NK-92 (cell line): ENCODE results near the gene IPO7.
"Not testable (repeated sequence)": the region's sequence is repeated elsewhere in the genome, so short reads cannot be mapped to it uniquely, and the experiment has no call there.

Source experiments
- DNase-seq: peaks from one replicate; lab custom pipeline; 2025; ENCODE audit not compliant: unreplicated experiment; lab: John Stamatoyannopoulos, UW

Gene IPO7

DNA sequence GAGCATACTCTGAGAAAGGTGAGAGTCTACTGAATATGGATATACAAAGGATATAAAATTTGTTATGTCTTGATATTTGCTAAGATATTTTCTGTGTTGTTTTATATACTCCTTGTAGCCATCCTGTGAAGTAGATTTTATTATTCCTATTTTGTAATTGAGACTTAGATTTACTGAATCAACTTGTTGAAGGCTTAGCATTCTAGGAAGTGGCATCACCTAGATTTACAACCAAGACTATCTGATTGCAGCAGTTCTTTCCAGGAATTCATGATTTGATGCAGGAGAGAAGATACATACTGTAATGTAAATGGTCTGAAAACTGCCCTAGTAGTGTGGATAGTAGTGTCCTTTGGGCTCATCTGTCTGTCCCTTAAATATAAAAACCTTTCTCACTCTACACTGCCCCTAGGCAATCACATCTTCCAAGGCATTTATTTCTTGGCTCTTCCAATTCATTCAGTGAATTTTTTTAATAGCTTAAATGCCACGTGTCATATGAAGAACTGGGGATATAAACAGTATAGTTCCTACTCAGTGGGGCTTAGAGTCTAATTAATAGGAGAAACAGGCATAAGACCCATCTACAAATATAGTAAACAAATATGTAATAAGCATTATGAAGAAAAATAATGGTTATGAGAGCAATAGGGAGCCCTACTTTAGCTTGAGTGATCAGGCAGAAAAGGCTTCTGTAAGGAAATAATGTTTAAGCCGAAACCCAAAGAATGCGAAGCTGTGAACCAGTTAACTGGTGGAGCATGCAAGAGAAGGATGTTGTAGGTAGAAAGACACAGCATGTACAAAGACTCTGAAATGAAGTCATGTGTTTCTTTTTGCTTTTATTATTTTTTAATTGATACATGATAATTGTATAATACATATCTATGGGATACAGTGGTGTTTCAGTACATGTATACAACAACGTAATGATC lies 13.6 kb downstream of the IPO7 start:
- no peak for DNase-seq

DNA sequence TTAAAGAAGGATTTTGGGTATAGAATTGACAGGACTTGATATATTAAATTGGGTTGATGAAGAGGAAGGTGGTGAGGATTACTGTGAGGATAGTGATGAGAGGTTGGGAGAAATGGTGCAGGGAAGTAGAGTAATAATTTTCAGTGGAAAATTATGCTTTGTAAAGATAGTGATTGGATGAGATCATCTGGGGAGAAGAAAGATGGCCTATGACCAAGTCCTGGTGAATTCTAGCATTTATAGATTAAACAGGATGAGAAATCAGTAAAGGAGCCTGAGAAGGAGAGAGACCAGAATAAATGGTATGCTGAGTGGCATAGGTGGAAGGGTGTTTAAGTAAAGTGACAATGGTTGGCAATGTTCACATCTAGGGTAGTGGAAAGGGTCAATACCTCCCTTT lies 15.0 kb downstream of the IPO7 start:
- DNase-seq, result no peak

DNA sequence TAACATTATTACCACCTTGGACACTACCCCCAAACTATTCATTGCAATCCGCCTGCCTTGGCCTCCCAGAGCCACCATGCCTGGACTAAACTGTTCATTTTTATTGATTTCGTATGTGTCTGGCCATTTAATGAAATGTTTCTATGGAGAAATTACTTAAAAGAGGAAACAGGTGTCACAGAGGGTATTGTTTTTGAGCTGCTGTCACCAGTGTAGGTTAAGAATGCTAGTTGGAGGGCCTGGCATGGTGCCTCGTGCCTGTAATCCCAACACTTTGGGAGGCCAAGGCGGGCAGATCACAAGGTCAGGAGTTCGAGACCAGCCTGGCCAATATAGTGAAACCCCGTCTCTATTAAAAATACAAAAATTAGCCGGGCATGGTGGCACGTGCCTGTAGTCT lies 17.4 kb downstream of the IPO7 start:
- DNase-seq, result not testable (repeated sequence)

DNA sequence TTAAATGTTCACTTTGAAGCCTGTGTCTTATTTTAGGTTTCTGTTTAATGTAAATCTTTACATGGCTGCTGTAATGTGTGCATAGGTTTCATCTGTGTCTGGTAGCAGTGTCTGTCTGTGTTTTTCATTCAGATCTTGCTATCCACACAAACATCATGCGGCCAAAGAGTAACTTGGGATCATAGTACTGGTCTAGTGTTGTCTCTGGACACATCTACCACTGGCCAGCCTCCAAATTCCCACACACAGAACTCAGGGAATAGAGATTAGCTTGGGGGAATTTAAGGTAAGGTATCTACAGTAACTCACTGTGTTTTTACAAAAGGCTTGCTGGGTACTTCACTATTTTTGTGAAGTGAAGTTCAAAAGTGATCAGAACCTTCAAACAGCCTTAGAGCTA lies 44.3 kb downstream of the IPO7 start:
- DNase-seq, result no peak

DNA sequence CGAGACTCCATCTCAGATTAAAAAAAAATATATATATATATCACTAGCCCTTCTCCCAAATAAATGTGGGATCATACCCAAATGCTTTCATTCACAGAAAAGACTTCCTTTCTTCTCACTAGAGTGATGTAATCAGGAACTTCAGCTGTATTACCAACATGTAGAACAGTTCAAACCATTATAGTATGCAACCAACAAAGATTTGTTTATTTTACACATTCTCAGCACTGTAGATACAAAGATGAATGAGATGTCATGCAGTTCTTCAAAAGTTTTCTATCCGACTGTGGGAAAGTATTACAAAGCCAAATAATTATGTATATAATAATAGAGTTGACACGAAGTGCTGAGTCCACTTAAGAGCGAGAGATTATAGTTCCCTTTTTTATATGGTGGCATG lies 54.2 kb downstream of the IPO7 start:
- DNase-seq, result no peak

DNA sequence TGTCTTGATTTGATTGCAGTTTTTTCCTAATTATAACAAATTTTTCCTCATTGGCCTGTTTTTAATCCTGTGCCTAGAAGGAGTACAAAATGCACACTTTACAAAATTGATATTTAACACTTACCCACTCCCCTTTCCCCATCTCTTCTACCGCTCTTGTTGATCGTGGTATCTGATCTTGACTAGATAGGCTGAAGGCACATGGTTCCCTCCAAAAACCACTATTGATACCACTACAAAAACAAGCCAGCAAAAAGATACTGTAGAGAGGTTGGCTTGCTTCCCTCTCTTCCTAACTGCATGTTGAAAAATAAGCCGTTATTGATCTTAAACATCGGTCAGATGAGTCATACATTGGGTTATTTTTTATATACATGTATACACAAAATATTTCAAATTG lies 61.8 kb downstream of the IPO7 start:
- DNase-seq, result no peak

DNA sequence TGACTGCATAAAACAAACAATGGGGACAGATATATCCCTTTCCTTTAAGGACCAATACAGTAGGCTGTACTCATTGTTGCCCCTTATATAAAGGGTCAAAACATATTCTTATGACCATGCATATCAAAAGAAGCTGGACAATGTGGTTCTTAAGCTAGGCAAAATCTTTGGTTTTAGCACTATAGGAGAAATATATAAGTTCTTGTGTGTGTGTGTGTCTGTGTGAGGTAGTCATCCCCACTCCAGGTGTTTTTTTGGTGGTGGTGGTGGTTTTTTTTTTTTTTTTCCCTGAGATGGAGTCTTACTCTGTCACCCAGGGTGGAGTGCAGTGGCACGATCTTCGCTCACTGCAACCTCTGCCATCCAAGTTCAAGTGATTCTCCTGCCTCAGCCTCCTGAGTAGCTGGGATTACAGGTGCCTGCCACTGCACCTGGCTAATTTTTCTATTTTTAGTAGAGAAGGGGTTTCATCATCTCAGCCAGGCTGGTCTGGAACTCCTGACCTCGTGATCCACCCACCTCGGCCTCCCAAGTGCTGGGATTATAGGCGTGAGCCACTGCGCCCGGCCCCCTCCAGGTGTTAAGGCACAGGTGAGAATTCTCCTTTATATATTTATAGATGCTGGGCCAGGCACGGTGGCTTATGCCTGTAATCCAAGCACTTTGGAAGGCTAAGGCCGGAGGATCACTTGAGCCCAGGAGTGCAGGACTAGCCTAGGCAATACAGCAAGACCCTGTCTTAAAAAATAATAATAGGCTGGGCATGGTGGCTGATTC lies 64.3 kb downstream of the IPO7 start:
- no peak for DNase-seq

DNA sequence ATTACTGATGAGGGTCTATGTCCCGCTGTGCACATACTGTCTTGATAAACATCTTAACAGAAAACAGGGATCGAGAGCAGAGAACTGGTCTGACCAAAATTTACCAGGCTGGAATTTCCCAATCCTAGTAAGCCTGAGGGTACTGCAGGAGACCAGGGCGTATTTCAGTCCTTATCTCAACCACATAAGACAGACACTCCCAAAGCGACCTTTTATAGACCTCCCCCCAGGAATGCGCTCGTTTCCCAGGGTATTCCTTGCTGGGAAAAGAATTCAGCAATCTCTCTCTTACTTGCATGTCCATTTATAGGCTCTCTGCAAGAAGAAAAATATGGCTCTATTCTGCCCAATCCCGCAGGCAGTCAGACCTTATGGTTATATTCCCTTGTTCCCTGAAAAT lies 67.6 kb downstream of the IPO7 start:
- DNase-seq, result not testable (repeated sequence)

DNA sequence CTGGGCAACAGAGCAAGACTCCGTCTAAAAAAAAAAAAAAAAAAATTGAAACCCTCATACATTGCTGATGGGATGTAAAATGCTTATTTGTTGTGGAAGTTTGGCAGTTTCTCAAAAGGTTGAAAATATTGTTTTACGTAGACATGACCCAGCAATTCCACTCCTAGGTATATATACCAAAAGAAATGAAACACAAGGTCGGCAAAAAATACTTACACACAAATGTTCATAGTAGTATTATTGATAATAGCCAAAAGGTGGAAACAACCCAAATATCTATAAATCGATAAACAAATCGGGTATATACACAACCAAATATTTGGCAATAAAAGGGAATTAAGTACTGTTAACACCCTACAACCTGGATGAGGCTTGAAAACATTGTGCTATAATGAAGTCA lies 71.3 kb downstream of the IPO7 start:
- DNase-seq, result no peak

DNA sequence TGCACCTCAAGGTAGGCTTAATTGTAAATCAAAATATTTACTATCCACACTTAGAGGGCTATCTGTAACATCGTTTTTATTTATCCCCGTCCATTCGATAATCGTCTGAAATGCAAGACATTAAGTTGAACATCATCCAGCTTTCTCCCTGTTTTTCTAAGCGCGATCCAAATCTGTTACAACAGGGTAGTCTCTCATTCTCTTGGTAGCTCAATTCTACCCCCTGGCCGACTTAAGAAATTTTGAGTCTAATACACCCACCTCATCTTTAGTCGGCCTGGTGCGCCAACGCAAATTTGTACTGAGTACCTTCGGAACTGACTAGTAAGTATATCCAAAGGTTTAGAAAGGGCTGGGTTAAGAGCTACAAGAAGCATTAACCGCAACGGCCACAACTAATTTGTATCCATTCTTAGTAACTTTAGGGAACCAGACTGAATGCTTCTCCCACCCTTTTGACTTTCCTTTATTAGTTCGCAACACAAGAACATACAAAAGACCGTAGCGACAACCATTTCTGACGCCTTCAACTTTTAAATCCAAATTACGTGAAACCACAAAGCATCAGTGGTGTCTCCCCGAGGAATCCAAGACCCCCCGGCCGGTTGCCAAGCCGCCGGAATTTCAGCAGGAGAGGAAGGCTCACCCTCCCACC lies 75.3 kb downstream of the IPO7 start:
- no peak for DNase-seq

DNA sequence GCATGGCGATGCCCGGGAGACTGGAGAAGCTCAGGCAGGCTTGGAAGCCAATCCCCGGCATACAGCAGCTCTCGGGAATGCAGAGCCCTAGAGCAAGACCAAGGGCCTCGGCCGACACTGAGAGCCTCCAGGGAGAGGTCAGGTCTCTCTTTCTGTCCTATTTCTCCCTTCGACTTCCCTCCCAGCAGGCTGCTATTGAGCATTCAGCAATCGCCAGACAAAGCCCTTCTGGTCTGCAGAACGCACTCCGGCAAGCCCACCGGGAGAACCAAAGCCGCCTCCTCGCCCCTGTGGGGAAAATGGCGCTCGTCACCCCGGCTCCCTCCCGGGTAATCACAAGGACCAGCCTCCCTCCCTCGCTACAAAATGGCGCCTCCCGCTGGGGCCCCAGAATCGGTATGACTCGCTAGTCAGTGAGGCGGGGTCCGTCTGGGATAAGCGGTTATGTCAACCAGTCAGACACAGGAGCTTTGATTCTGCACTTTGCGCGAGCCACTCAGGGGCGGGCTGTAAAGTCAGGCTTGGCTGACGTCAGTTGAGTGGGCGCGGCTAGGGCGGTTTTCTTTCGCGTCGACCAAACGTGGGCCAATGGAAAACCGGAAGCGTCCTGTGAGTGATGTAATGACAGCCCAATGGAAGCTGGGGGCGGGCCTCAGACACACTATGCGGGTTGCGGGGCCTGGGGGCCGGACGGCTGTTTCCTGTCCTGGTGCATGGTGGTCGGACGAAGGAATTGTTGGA lies 76.0 kb downstream of the IPO7 start, which contains the start of gene ZNF143:
ZNF143 (plus strand) TSS at position 691 of the 741 bp plus-strand sequence. CDS start 10,297 bp downstream, outside the sequence.
- DNase-seq, result peak; percentile 98

DNA sequence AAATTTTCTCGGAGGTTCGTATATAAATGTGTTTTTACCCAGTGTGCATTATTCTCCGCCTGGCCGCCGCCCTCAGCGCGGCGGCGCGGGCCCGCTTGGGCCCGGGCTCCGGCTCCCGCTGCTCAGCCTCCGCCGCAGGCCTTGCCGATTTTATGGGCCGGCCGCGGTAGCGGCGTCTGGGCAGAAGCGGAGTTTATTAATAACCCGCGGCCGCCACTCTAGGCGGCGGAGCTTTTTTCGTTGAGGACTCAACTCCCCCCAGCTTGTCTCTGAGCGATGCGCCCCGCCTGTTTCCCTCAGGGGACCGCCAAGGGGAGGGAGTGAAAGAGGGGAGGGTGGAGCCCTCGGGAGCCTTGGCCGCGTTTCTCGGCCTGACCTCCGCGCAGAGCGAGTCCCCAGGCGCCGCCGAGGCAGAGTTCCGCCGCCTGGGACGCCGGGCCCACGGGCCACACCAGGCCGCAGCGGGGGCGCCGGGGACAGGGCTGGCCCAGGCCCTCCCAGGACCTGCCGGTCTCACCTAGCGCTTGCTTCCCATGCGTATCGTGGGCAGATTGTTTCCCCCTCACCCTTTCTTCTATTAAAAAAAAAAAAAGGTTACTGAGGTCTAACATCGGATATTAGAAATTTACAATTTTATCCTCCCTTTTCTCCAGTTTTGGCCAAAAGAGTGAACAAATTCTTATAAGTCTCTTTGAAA lies 76.8 kb downstream of the IPO7 start:
- no peak for DNase-seq

DNA sequence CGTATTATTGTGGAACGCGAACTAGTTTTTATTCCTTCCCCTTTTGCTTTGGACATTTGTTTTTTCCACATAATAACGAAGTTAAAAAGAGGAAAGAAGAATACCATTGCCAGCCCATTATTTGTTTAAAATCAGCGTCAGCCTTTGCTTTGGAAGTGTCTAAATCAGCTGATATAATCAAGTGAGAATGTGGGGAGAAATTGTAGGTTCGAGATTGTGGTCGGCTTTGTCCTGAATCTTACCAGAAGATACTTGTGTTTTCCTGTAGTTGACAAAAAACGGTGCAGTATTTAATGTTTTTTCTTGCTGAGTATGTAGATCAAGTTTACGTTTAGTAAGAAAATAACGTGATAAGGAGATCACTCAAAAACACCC lies 77.3 kb downstream of the IPO7 start:
- no peak for DNase-seq

DNA sequence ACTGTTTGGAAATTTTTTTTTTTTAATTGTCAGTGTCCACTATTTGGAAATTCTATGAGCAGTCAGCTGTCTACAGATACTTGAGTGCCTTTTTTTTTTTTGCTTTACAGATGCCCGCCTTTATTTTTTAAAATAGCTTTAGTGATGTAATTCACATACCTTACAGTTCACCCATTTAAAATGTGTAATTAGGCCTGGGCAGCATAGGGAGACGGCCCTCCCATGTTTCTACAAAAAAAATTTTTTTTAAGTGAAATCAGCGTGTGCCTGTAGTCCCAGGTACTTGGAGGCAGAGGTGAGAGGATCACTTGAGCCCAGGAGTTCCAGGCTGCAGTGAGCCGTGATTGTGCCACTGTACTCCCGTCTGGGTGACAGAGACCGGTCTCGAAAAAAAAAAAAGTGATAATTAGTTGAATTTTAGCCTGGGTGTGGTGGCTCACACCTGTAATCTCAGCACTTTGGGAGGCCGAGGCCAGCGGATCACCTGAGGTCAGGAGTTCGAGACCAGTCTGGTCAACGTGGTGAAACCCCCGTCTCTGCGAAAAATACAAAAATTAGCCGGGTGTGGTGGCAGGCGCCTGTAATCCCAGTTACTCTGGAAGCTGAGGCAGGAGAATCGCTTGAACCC lies 77.8 kb downstream of the IPO7 start:
- DNase-seq, result no peak

DNA sequence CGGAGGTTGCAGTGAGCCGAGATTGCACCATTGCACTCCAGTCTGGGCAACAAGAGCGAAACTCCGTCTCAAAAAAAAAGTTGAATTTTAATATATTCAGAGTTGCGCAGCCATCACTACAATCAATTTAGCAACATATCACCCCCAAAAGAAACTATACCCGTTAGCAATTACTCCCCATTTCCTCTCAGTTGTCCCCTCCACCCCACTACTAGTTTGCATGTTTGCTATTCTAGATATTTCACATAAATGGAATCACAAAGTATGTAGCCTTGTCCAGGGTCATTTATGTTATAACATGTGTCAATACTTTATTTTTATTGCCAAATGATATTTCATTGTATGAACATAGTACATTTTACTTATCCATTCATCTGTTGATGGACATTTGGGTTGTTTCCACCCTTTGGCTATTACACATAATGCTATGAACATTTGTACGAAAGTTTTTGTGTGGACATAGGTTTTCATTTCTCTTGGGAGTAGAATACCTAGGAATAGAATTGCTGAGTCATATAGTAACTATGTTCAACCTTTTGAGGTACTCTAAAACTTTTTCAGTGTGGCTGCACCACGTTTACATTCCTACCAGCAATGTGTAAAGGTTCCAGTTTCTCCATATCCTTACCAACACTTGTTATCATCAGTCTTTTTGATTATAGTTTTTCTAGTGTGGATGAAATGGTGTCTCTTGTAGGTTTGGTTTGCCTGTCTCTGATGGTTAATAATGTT lies 78.5 kb downstream of the IPO7 start:
- DNase-seq, result no peak

DNA sequence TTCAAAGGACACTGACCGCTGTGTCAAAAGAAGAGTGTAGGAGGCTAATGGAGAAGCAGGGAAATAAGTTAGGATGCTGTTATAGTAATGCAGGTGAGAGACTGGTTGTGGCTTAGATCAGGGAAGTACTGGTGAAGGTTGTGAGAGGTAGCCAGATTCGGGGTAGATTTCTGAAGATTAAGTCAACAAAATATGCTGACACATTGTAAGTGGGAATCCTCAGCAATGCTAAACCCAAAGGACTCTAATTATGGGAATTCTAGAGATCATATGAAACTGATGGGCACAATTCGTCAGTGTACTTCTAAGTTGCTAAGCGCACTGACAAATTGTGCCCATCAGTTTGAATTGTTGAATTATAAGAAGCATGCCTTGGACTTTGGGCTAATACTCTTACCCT lies 86.3 kb downstream of the IPO7 start:
- no peak for DNase-seq

DNA sequence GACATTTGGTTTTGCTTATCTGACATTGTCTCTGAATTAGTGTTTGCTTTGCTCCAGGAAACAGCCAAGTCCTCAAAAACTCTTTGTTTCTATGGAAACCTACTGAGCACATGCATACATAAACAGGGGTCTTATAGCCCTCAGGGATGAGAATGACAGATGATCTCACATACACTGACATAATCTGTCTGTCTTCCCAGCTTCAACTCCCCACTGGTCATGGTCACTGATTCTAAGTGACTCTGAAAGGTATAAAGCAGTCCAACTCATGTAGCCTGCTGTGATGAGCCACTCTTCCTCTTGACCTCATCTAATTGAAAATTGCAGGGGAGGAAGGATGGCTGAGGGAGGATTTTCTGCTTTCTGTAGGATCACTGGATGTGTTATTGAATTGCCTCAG lies 89.0 kb downstream of the IPO7 start:
- no peak for DNase-seq

DNA sequence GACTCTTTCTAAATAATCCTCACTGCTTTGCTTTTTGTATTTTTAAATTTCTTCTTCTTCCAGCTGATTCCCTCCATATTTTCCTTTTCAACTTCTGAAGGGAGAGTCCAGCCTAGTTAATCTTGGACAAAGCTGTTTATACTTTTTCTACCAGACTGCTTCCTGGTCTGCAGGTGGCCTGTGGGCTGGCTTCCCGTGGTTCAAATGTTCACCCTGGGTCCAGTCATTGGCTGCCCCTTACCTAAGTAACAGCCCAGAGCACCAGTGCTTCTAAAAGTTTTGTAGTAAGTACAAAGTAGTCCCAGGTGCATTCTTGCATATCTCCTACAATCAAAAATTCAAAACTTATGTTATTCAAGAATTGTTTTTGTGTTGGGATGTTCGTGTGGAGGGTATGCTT lies 95.4 kb downstream of the IPO7 start:
- no peak for DNase-seq

DNA sequence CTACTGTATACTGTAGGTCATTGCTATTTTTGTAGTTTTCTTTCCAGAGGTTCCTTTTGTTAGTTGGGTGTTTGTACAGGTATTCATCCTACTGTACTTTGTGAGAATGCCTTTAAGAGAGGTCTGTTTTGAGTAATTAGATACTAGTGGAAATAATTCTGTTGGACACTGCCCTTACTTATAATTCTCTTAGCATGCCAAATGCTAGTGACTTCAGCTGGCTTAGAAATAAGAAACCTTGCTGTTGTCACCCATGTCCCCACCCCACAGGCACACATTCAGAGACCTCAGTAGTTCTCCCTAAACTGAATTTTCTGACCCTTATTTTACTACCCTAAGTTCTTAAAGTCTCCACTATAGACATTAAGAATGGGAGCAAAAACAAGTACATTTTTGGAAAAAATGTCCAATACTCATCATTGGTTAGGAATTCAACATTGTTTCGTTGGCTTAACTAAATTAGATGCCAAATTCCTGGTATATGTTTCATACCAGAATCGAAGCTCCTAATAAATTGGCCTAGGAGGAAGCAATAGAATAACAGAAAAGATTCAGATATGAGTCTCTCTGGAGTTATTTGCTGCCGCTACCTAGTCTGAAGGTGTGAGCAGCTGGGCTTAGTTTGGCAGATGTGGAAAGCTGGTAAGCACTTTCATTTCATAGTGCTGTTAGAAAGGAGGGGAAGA lies 104.8 kb downstream of the IPO7 start:
- no peak for DNase-seq
